GM12865 (cell line): Measurements from ENCODE around the gene LDLRAD1.
"Not testable (repeated sequence)": the region's sequence is repeated elsewhere in the genome, so short reads cannot be mapped to it uniquely, and the experiment has no call there.

Experiments used
- DNase-seq: peaks from one replicate; pipeline ENCODE4 v3.0.0; 2010; ENCODE audit warnings: low read depth
- H3K4me3 ChIP-seq: 2 replicates; pipeline ENCODE4 v1.5.1; 2011; ENCODE audit warnings: mild to moderate bottlenecking, low read depth, low read length, control low read depth
- TF ChIP-seq, protein P1 (sequence below): IDR thresholded peaks from 2 replicates; pipeline ENCODE4 v1.5.1; 2011; ENCODE audit warnings: low read length, control low read depth, low read depth, inconsistent platforms; ENCODE audit not compliant: insufficient read depth; ENCODE audit errors: missing control alignments

The LDLRAD1 gene

GRCh38 chr1:54051933-54052430 lies 34.0 kb upstream of the LDLRAD1 start:
- peak overlapping the region; percentile 93 for H3K4me3 ChIP-seq
- TF ChIP-seq, protein P1, sequence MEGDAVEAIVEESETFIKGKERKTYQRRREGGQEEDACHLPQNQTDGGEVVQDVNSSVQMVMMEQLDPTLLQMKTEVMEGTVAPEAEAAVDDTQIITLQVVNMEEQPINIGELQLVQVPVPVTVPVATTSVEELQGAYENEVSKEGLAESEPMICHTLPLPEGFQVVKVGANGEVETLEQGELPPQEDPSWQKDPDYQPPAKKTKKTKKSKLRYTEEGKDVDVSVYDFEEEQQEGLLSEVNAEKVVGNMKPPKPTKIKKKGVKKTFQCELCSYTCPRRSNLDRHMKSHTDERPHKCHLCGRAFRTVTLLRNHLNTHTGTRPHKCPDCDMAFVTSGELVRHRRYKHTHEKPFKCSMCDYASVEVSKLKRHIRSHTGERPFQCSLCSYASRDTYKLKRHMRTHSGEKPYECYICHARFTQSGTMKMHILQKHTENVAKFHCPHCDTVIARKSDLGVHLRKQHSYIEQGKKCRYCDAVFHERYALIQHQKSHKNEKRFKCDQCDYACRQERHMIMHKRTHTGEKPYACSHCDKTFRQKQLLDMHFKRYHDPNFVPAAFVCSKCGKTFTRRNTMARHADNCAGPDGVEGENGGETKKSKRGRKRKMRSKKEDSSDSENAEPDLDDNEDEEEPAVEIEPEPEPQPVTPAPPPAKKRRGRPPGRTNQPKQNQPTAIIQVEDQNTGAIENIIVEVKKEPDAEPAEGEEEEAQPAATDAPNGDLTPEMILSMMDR = no peak
- peak; percentile 2 for DNase-seq

DNA sequence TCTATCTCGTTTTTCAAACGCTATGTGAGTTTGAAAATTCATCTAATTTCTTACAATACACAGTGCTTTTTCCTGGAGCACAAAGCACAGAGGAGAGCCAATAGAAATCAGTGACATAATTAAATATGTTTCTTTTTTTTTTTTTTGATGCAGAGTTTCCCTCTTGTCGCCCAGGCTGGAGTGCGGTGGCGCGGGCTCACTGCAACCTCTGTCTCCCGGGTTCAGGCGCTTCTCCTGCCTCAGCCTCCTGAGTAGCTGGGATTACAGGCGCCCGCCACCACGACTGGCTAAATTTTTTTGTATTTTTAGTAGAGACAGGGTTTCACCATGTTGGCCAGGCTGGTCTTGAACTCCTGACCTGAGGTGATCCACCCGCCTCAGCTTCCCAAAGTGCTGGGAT lies 32.4 kb upstream of the LDLRAD1 start:
- not testable (repeated sequence) for DNase-seq, H3K4me3 ChIP-seq

- no peak overlapping the region for H3K4me3 ChIP-seq
- DNase-seq = no peak
- TF ChIP-seq, protein P1 = no peak
Measured at GRCh38 chr1:54047384-54048305, 29.7 kb upstream of the LDLRAD1 start.

GRCh38 chr1:54046671-54047383 lies 28.8 kb upstream of the LDLRAD1 start:
- H3K4me3 ChIP-seq = no peak overlapping the region
- no peak for DNase-seq
- TF ChIP-seq, protein P1 = no peak

DNA sequence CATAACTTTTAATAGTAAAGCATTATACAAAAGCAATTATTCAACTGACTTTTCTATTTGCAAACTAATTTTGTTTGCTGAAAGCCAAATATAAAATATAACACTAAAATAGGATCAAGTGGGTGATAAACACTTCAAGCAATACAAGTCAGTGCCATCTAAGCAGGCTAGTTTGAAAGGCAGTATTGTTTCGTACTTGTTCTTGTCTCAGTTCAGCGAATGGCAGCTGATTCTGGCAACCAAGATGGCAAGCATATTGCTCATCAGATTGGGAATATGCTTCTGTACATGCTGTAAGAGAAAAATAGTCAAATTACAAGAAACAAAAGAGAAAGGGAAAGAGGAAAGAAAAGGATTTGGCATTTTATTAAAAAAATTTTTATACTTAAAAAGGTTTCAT lies 27.5 kb upstream of the LDLRAD1 start:
- H3K4me3 ChIP-seq = no peak overlapping the region
- TF ChIP-seq, protein P1 = no peak
- DNase-seq = no peak

- DNase-seq = no peak
- H3K4me3 ChIP-seq = no peak overlapping the region
- TF ChIP-seq, protein P1 = no peak
Measured at GRCh38 chr1:54041806-54042205, 23.8 kb upstream of the LDLRAD1 start.

DNA sequence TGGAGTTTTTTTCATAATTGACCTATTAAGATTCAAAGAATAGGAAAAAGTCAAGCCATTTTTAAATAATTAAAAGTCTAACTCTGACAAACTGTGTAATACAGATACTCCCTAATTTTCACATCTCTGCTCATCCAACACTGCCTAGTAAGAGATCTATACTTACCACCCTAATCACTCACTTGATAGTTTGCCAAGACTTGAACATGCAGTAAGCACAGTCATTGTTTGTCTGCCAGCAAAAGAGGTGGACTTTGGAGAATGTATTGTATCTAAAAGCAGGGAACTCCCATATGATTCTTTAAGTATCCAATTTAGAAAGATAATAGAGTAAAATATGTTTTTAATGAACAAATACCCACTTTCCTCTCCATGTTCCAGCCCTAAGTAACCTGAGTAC lies 19.5 kb upstream of the LDLRAD1 start:
- DNase-seq = no peak
- TF ChIP-seq, protein P1 = no peak
- H3K4me3 ChIP-seq = no peak overlapping the region
